DOHH2 (cell line): Measurements from ENCODE around the gene MAGI3.
"Not testable (repeated sequence)": the region's sequence is repeated elsewhere in the genome, so short reads cannot be mapped to it uniquely, and the experiment has no call there.

Experiments
- H3F3A ChIP-seq: fragments of 200-600 bp; sonication (generic), shearing (Covaris generic); 2 replicates; pipeline ENCODE4 v1.6.0; 2016; ENCODE audit warnings: antibody characterized with exemption, mild to moderate bottlenecking; ENCODE audit not compliant: control insufficient read depth, insufficient read depth
- H3K27ac ChIP-seq: fragments of 200-600 bp; sonication (generic); 2 replicates; pipeline ENCODE4 v1.5.1; 2014; ENCODE audit warnings: low read depth, mild to moderate bottlenecking, low read length, moderate library complexity
- H3K27me3 ChIP-seq: fragments of 200-600 bp; sonication (generic); 2 replicates; pipeline ENCODE4 v1.6.1; 2014; ENCODE audit warnings: mild to moderate bottlenecking, low read length, mixed read lengths; ENCODE audit not compliant: control insufficient read depth
- H3K36me3 ChIP-seq: fragments of 200-600 bp; sonication (generic); 2 replicates; pipeline ENCODE4 v1.6.1; 2014; ENCODE audit warnings: mild to moderate bottlenecking, low read length, moderate library complexity, mixed read lengths; ENCODE audit not compliant: control insufficient read depth
- H3K4me1 ChIP-seq: fragments of 200-600 bp; sonication (generic); 2 replicates; pipeline ENCODE4 v1.6.1; 2014; ENCODE audit warnings: mild to moderate bottlenecking, low read length, mixed read lengths; ENCODE audit not compliant: control insufficient read depth
- H3K4me2 ChIP-seq: fragments of 200-600 bp; sonication (generic); 2 replicates; pipeline ENCODE4 v1.6.0; 2014; ENCODE audit warnings: mild to moderate bottlenecking, low read length, moderate library complexity
- H3K4me3 ChIP-seq: fragments of 200-600 bp; sonication (generic); 2 replicates; pipeline ENCODE4 v1.5.1; 2014; ENCODE audit warnings: mild to moderate bottlenecking, low read length, mixed read lengths
- H3K79me2 ChIP-seq: fragments of 200-600 bp; sonication (generic); 2 replicates; pipeline ENCODE4 v1.6.1; 2014; ENCODE audit warnings: mild to moderate bottlenecking, low read length, mixed read lengths; ENCODE audit not compliant: control insufficient read depth
- H3K9me2 ChIP-seq: fragments of 200-600 bp; sonication (generic); replicated peaks from 2 replicates; pipeline ENCODE4 v1.6.1; 2014; ENCODE audit warnings: mild to moderate bottlenecking, low read length, mixed read lengths; ENCODE audit not compliant: control insufficient read depth
- H3K9me3 ChIP-seq: fragments of 200-600 bp; sonication (generic); 2 replicates; pipeline ENCODE4 v1.6.1; 2014; ENCODE audit warnings: antibody characterized with exemption, low read length, mixed read lengths; ENCODE audit not compliant: control insufficient read depth, insufficient read depth
- H4K20me1 ChIP-seq: fragments of 200-600 bp; sonication (generic); 2 replicates; pipeline ENCODE4 v1.6.0; 2014; ENCODE audit warnings: low read depth, mild to moderate bottlenecking, antibody characterized with exemption, low read length, moderate library complexity; ENCODE audit not compliant: control insufficient read depth, insufficient read depth
- EZH2phosphoT487 ChIP-seq: fragments of 200-600 bp; sonication (generic); IDR thresholded peaks from 2 replicates; pipeline ENCODE4 v1.6.1; 2017; ENCODE audit warnings: borderline replicate concordance, mild to moderate bottlenecking, antibody characterized with exemption, low read length, moderate library complexity, mixed read lengths
- TF ChIP-seq, protein P1 (sequence below): fragments of 200-600 bp; sonication (generic); IDR thresholded peaks from one replicate; pipeline ENCODE4 v1.5.1; 2014; ENCODE audit warnings: antibody characterized with exemption, mild to moderate bottlenecking, low read depth, low read length; ENCODE audit not compliant: poor library complexity, severe bottlenecking

The MAGI3 gene

DNA sequence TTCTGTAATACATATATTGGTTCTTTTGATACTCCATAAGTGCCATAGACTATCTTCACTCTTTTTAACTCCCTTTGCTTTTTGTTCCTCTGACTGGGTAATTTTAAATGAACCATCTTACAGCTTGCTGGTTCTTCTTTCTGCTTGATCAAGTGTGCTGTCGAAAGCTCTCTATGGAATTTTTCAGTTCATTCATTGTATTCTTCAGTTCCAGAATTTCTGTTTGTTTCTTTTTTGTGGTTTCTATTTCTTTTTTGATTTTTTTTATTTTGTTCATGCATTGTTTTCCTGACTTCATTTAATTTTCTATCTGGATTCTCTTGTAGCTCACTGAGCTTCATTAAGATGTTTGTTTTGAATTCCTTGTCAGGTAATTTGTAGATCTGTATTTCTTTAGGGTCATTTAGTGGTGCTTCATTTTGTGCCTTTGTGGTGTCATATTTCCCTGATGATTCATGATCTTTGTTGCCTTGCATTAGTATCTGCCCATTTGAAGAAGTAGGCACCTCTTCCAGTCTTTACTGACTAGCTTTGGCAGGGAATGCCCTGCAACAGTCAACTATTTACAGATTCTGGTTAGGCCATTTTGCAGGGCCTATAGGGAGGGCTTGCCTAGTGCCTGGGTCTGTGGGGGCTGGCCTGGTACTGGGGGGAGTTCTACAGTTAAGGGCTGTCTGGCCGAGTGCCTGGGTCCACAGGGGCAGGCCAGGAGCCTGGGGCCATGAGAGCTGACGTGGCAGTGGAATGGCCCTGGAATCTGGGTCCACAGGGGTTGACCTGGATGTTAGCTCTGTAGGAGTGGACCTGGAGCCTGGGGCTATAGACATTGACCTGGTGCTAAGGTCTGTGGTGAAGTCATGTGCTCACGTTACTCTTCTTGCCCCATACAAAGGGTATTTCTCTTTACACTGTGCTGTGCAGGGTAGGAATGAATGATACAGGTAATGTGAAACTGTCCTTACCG is 89.7 kb downstream of the MAGI3 start:
- TF ChIP-seq EZH2phosphoT487 = no peak
- TF ChIP-seq, protein P1, sequence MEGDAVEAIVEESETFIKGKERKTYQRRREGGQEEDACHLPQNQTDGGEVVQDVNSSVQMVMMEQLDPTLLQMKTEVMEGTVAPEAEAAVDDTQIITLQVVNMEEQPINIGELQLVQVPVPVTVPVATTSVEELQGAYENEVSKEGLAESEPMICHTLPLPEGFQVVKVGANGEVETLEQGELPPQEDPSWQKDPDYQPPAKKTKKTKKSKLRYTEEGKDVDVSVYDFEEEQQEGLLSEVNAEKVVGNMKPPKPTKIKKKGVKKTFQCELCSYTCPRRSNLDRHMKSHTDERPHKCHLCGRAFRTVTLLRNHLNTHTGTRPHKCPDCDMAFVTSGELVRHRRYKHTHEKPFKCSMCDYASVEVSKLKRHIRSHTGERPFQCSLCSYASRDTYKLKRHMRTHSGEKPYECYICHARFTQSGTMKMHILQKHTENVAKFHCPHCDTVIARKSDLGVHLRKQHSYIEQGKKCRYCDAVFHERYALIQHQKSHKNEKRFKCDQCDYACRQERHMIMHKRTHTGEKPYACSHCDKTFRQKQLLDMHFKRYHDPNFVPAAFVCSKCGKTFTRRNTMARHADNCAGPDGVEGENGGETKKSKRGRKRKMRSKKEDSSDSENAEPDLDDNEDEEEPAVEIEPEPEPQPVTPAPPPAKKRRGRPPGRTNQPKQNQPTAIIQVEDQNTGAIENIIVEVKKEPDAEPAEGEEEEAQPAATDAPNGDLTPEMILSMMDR = no peak

DNA sequence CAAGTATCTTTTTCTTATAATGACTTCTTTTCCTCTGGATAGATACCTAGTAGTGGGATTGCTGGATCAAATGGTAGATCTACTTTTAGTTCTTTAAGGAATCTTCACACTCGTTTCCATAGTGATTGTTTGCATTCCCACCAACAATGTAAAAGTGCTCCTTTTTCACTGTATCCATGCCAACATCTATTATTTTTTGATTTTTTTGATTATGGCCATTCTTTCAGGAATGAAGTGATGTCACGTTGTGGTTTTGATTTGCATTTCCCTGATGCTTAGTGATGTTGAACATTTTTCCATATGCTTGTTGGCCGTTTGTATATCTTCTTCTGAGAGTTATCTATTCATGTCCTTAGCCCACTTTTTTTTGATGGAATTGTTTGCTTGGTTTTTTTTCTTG is 94.8 kb downstream of the MAGI3 start:
- H3K79me2 ChIP-seq, H3K4me2 ChIP-seq, H3K4me3 ChIP-seq, H4K20me1 ChIP-seq, H3K36me3 ChIP-seq, H3K9me3 ChIP-seq, H3K4me1 ChIP-seq, H3K27me3 ChIP-seq, H3K9me2 ChIP-seq, H3K27ac ChIP-seq, H3F3A ChIP-seq: not testable (repeated sequence)

More for the DNA sequence above, 89.7 kb downstream of the MAGI3 start:
- H3K4me3 ChIP-seq = no peak overlapping the region
- H3K36me3 ChIP-seq = no peaks in the 10 kb centered on the region
- H3K4me2 ChIP-seq = no peak overlapping the region
- no peaks in the 10 kb centered on the region for H3K79me2 ChIP-seq
- H3K27ac ChIP-seq = no peak overlapping the region
- 0 out of 2 replicates have a peak, but pooled peaks cover 5% of the 10 kb centered on the region for H3K9me3 ChIP-seq
- no peaks in the 10 kb centered on the region for H3K4me1 ChIP-seq
- no peaks in the 10 kb centered on the region for H3K27me3 ChIP-seq
- no peaks in the 10 kb centered on the region for H4K20me1 ChIP-seq
- H3F3A ChIP-seq = no peaks in the 10 kb centered on the region
- no peaks in the 10 kb centered on the region for H3K9me2 ChIP-seq

DNA sequence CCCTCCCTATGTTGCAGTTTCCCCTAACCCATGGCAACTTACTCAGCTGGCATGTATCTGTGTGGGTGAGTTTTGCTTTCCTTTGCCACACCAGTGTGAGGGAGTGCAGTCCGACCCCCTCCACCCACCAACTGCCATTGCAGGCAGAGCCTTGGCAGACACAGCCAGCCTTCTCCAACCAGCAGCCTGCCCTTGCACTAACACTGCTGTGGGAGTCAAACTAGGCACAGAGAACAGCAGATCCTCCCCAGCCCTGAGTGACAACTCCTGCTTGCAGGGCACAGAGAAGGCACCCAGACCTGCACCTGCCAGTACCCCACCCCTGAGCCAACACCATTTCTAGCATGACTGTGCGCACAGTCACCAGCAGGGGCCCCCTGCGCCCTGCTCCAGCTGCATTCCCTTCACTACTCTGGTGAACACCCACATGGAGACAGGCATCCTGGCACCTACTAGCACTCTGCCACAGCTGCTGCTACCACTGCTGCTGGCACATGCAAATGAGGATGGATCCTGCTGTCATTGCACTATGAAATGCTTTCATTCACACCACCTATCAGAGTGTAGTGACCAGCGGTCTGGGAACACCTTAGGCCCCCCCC is 98.4 kb downstream of the MAGI3 start:
- no peaks in the 10 kb centered on the region for H3K36me3 ChIP-seq
- H3K9me3 ChIP-seq = no peaks in the 10 kb centered on the region
- H3K4me3 ChIP-seq = no peak overlapping the region
- no peaks in the 10 kb centered on the region for H3K4me1 ChIP-seq
- no peaks in the 10 kb centered on the region for H4K20me1 ChIP-seq
- no peak overlapping the region for H3K4me2 ChIP-seq
- H3K79me2 ChIP-seq = no peaks in the 10 kb centered on the region
- no peak for TF ChIP-seq EZH2phosphoT487
- TF ChIP-seq, protein P1 = no peak
- no peaks in the 10 kb centered on the region for H3K9me2 ChIP-seq
- no peaks in the 10 kb centered on the region for H3K27me3 ChIP-seq
- H3K27ac ChIP-seq = no peak overlapping the region
- H3F3A ChIP-seq = no peaks in the 10 kb centered on the region

DNA sequence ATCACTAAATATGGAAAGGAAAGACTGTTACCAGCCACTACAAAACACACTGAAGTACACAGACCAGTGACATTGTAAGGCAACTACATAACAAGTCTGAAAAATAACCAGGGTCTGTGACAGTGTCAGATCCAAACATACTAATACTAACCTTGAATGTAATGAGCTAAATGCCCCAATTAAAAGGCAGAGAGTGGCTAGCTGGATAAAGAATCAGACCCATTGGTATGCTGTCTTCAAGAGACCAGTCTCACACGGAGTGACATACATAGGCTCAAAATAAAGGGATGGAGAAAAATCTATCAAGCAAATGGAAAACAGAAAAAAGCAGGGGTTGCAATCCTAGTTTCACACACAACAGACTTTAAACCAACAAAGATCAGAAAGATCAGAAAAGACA is 100.1 kb downstream of the MAGI3 start:
- H3K9me3 ChIP-seq = no peaks in the 10 kb centered on the region
- H3K36me3 ChIP-seq = no peaks in the 10 kb centered on the region
- TF ChIP-seq, protein P1 = no peak
- no peak for TF ChIP-seq EZH2phosphoT487
- no peaks in the 10 kb centered on the region; the same call in 1 of the 2 replicates for H3K9me2 ChIP-seq
- H4K20me1 ChIP-seq = no peaks in the 10 kb centered on the region
- H3F3A ChIP-seq = no peaks in the 10 kb centered on the region
- no peak overlapping the region for H3K27ac ChIP-seq
- no peak overlapping the region for H3K4me3 ChIP-seq
- no peaks in the 10 kb centered on the region for H3K79me2 ChIP-seq
- H3K27me3 ChIP-seq = no peaks in the 10 kb centered on the region
- no peaks in the 10 kb centered on the region for H3K4me1 ChIP-seq
- H3K4me2 ChIP-seq = no peak overlapping the region
